ENCODE measurements around the gene MAPK9. TPM values are rescaled to one million over a fixed set of nuclear protein-coding genes. Genes with fewer than 3 reads are reported as not detected.

Gene MAPK9
- total and polyA plus RNA-seq, 2 experiments from 2014 or later: 17.8 to 31.3 TPM

GRCh38 chr5:180199390-180199789, 92.5 kb downstream of the MAPK9 start:
- Histone ChIP-seq H3K9me2 (replicated peaks; ENCODE audit: insufficient read depth) (no peaks in the 10 kb centered on the region), H3K27ac (no peak overlapping the region), H4K20me1 (ENCODE audit: insufficient read depth, poor library complexity, severe bottlenecking) (no peaks in the 10 kb centered on the region), H3K79me2 (no peaks in the 10 kb centered on the region), H3K27me3 (no peaks in the 10 kb centered on the region), H3K4me2 (no peak overlapping the region), H3K4me1 (ENCODE audit: insufficient read depth) (no peaks in the 10 kb centered on the region), H3K9me3 (ENCODE audit: low read depth) (no peaks in the 10 kb centered on the region), H3K4me3 (no peak overlapping the region), H3K36me3 (replicated peaks; ENCODE audit: insufficient read depth, low read depth) (no peaks in the 10 kb centered on the region), H2AFZ (no peak overlapping the region)
- TF ChIP-seq EZH2phosphoT487 (IDR thresholded peaks at IDR 0.05; ENCODE audit: low read depth, severe bottlenecking, unreplicated experiment): no peak
- TF ChIP-seq CTCF (IDR thresholded peaks at IDR 0.05; ENCODE audit: poor library complexity): no peak
- TF ChIP-seq EZH2 (IDR thresholded peaks at IDR 0.05; ENCODE audit: borderline replicate concordance): no peak
- DNase-seq (ENCODE audit: low spot score): no peak
- 79% methylated on average over 8 of the region's 8 CpGs for WGBS (ENCODE audit: low lambda C conversion rate, missing lambda C conversion rate)

- Histone ChIP-seq H3K9me3 (ENCODE audit: low read depth) (no peaks in the 10 kb centered on the region), H3K36me3 (replicated peaks; ENCODE audit: insufficient read depth, low read depth) (no peaks in the 10 kb centered on the region), H3K4me1 (ENCODE audit: insufficient read depth) (no peaks in the 10 kb centered on the region), H3K79me2 (no peaks in the 10 kb centered on the region), H3K4me2 (no peak overlapping the region), H3K9me2 (replicated peaks; ENCODE audit: insufficient read depth) (no peaks in the 10 kb centered on the region), H4K20me1 (ENCODE audit: insufficient read depth, poor library complexity, severe bottlenecking) (no peaks in the 10 kb centered on the region), H2AFZ (no peak overlapping the region), H3K27ac (no peak overlapping the region), H3K27me3 (no peaks in the 10 kb centered on the region), H3K4me3 (no peak overlapping the region)
- no peak for TF ChIP-seq EZH2phosphoT487 (IDR thresholded peaks at IDR 0.05; ENCODE audit: low read depth, severe bottlenecking, unreplicated experiment)
- TF ChIP-seq EZH2 (IDR thresholded peaks at IDR 0.05; ENCODE audit: borderline replicate concordance): no peak
- no peak for TF ChIP-seq CTCF (IDR thresholded peaks at IDR 0.05; ENCODE audit: poor library complexity)
- WGBS (ENCODE audit: low lambda C conversion rate, missing lambda C conversion rate): 98% methylated on average over 4 of the region's 4 CpGs
- no peak for DNase-seq (ENCODE audit: low spot score)
These were observed 93.7 kb downstream of the MAPK9 start for GRCh38 chr5:180198208-180198607.

GRCh38 chr5:180197016-180197702, 94.7 kb downstream of the MAPK9 start:
- H3K4me3 ChIP-seq: no peak overlapping the region
- H3K4me2 ChIP-seq: no peak overlapping the region
- H3K27me3 ChIP-seq: no peaks in the 10 kb centered on the region
- H3K36me3 ChIP-seq (replicated peaks; ENCODE audit: insufficient read depth, low read depth): no peaks in the 10 kb centered on the region
- WGBS (ENCODE audit: low lambda C conversion rate, missing lambda C conversion rate): 87% methylated on average over 14 of the region's 14 CpGs
- H3K4me1 ChIP-seq (ENCODE audit: insufficient read depth): no peaks in the 10 kb centered on the region
- no peaks in the 10 kb centered on the region for H4K20me1 ChIP-seq (ENCODE audit: insufficient read depth, poor library complexity, severe bottlenecking)
- no peak for DNase-seq (ENCODE audit: low spot score)
- H3K9me3 ChIP-seq (ENCODE audit: low read depth): no peaks in the 10 kb centered on the region
- no peak overlapping the region for H3K27ac ChIP-seq
- TF ChIP-seq EZH2phosphoT487 (IDR thresholded peaks at IDR 0.05; ENCODE audit: low read depth, severe bottlenecking, unreplicated experiment): no peak
- TF ChIP-seq CTCF (IDR thresholded peaks at IDR 0.05; ENCODE audit: poor library complexity): no peak
- no peak for TF ChIP-seq EZH2 (IDR thresholded peaks at IDR 0.05; ENCODE audit: borderline replicate concordance)
- no peak overlapping the region for H2AFZ ChIP-seq
- H3K9me2 ChIP-seq (replicated peaks; ENCODE audit: insufficient read depth): no peaks in the 10 kb centered on the region
- no peaks in the 10 kb centered on the region for H3K79me2 ChIP-seq
